ENCODE results near the gene CCDC106. TPM values are rescaled to one million over a fixed set of nuclear protein-coding genes. Genes with fewer than 3 reads are reported as not detected.

CCDC106 gene
- total RNA-seq, 1 experiment from 2014 or later: 36.0 TPM

GRCh38 chr19:55698256-55698655 lies 50.2 kb downstream of the CCDC106 start:
- intact Hi-C loops (cut with micrococcal nuclease): no loop called here
- Histone ChIP-seq H3K9ac (ENCODE audit: low read length) (no peak overlapping the region), H4K20me1 (ENCODE audit: low read length) (no peaks in the 10 kb centered on the region), H3K79me2 (ENCODE audit: low read length) (no peaks in the 10 kb centered on the region), H3K4me1 (ENCODE audit: insufficient read depth, low read length) (no peaks in the 10 kb centered on the region), H2AFZ (ENCODE audit: low read length) (no peak overlapping the region), H3F3A (ENCODE audit: low read length, unreplicated experiment) (no peaks in the 10 kb centered on the region), H3K9me2 (replicated peaks; ENCODE audit: low read length) (no peaks in the 10 kb centered on the region), H3K27ac (ENCODE audit: low read length) (no peak overlapping the region), H3K27me3 (ENCODE audit: low read length) (no peaks in the 10 kb centered on the region), H3K4me2 (ENCODE audit: low read length) (no peak overlapping the region), H3K9me3 (ENCODE audit: low read length) (no peaks in the 10 kb centered on the region), H3K4me3 (ENCODE audit: low read length) (no peak overlapping the region), H3K36me3 (ENCODE audit: low read depth, low read length) (peaks cover 20% of the 10 kb centered on the region)
- no peak for DNase-seq
- no TSS peak for BruUV-seq (replicated peaks)
- no peak for ATAC-seq
- POLR2A ChIA-PET (ENCODE audit: unreplicated experiment): no interaction called here
- TF ChIP-seq EZH2 (IDR thresholded peaks at IDR 0.05; ENCODE audit: low read length, unreplicated experiment): no peak
- no peak for TF ChIP-seq EZH2phosphoT487 (IDR thresholded peaks at IDR 0.05; ENCODE audit: borderline replicate concordance, low read length)
- TF ChIP-seq, protein P1, sequence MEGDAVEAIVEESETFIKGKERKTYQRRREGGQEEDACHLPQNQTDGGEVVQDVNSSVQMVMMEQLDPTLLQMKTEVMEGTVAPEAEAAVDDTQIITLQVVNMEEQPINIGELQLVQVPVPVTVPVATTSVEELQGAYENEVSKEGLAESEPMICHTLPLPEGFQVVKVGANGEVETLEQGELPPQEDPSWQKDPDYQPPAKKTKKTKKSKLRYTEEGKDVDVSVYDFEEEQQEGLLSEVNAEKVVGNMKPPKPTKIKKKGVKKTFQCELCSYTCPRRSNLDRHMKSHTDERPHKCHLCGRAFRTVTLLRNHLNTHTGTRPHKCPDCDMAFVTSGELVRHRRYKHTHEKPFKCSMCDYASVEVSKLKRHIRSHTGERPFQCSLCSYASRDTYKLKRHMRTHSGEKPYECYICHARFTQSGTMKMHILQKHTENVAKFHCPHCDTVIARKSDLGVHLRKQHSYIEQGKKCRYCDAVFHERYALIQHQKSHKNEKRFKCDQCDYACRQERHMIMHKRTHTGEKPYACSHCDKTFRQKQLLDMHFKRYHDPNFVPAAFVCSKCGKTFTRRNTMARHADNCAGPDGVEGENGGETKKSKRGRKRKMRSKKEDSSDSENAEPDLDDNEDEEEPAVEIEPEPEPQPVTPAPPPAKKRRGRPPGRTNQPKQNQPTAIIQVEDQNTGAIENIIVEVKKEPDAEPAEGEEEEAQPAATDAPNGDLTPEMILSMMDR (conservative IDR thresholded peaks at IDR 0.05; ENCODE audit: low read depth, low read length): no peak
- CTCF ChIA-PET: no interaction called here

GRCh38 chr19:55699221-55699620 lies 51.2 kb downstream of the CCDC106 start:
- BruUV-seq (replicated peaks): no TSS peak
- Histone ChIP-seq H3K4me3 (ENCODE audit: low read length) (no peak overlapping the region), H2AFZ (ENCODE audit: low read length) (no peak overlapping the region), H3K4me1 (ENCODE audit: insufficient read depth, low read length) (no peaks in the 10 kb centered on the region), H3K36me3 (ENCODE audit: low read depth, low read length) (peaks cover 23% of the 10 kb centered on the region), H4K20me1 (ENCODE audit: low read length) (no peaks in the 10 kb centered on the region), H3F3A (ENCODE audit: low read length, unreplicated experiment) (no peaks in the 10 kb centered on the region), H3K4me2 (ENCODE audit: low read length) (no peak overlapping the region), H3K79me2 (ENCODE audit: low read length) (no peaks in the 10 kb centered on the region), H3K27me3 (ENCODE audit: low read length) (no peaks in the 10 kb centered on the region), H3K9me3 (ENCODE audit: low read length) (no peaks in the 10 kb centered on the region), H3K27ac (ENCODE audit: low read length) (no peak overlapping the region), H3K9me2 (replicated peaks; ENCODE audit: low read length) (no peaks in the 10 kb centered on the region), H3K9ac (ENCODE audit: low read length) (no peak overlapping the region)
- intact Hi-C loops (cut with micrococcal nuclease): no loop called here
- CTCF ChIA-PET: no interaction called here
- DNase-seq: no peak
- TF ChIP-seq, protein P1 (conservative IDR thresholded peaks at IDR 0.05; ENCODE audit: low read depth, low read length): no peak
- TF ChIP-seq EZH2 (IDR thresholded peaks at IDR 0.05; ENCODE audit: low read length, unreplicated experiment) (no peak), EZH2phosphoT487 (IDR thresholded peaks at IDR 0.05; ENCODE audit: borderline replicate concordance, low read length) (no peak)
- no peak for ATAC-seq
- POLR2A ChIA-PET (ENCODE audit: unreplicated experiment): no interaction called here

- Histone ChIP-seq H3F3A (ENCODE audit: low read length, unreplicated experiment) (no peaks in the 10 kb centered on the region), H3K79me2 (ENCODE audit: low read length) (no peaks in the 10 kb centered on the region), H3K4me2 (ENCODE audit: low read length) (no peak overlapping the region), H3K27me3 (ENCODE audit: low read length) (no peaks in the 10 kb centered on the region), H2AFZ (ENCODE audit: low read length) (no peak overlapping the region), H4K20me1 (ENCODE audit: low read length) (no peaks in the 10 kb centered on the region), H3K9me3 (ENCODE audit: low read length) (no peaks in the 10 kb centered on the region), H3K27ac (ENCODE audit: low read length) (no peak overlapping the region), H3K9ac (ENCODE audit: low read length) (no peak overlapping the region), H3K36me3 (ENCODE audit: low read depth, low read length) (peaks cover 22% of the 10 kb centered on the region), H3K9me2 (replicated peaks; ENCODE audit: low read length) (no peaks in the 10 kb centered on the region), H3K4me3 (ENCODE audit: low read length) (no peak overlapping the region), H3K4me1 (ENCODE audit: insufficient read depth, low read length) (no peaks in the 10 kb centered on the region)
- no peak for ATAC-seq
- DNase-seq: no peak
- POLR2A ChIA-PET (ENCODE audit: unreplicated experiment): no interaction called here
- TF ChIP-seq, protein P1 (conservative IDR thresholded peaks at IDR 0.05; ENCODE audit: low read depth, low read length): no peak
- no peak for TF ChIP-seq EZH2 (IDR thresholded peaks at IDR 0.05; ENCODE audit: low read length, unreplicated experiment)
- intact Hi-C loops (cut with micrococcal nuclease): no loop called here
- no TSS peak for BruUV-seq (replicated peaks)
- CTCF ChIA-PET: no interaction called here
Measured at GRCh38 chr19:55700813-55701212, 52.8 kb downstream of the CCDC106 start.
